Ovary (tissue), 3 donors: Measurements from ENCODE around the gene HSP90AB1.

Experiments used
- CTCF ChIP-seq, 3 donors: fragments of 450-650 bp in 2 of 3; fragments of 200-600 bp in 1 of 3; IDR thresholded peaks; one replicate each; pipeline versions ENCODE4 v1.5.1 to v1.8.0; 2016 to 2022; ENCODE audit warnings: antibody characterized with exemption in 3 of 3, mild to moderate bottlenecking in 1 of 3
- POLR2A ChIP-seq: fragments of 450-650 bp; IDR thresholded peaks from one replicate; pipeline ENCODE4 v1.6.1; 2017; ENCODE audit warnings: antibody characterized with exemption, mild to moderate bottlenecking, moderate library complexity
- donor health status: DM: no; HTN: no; CAD: no.

DNA sequence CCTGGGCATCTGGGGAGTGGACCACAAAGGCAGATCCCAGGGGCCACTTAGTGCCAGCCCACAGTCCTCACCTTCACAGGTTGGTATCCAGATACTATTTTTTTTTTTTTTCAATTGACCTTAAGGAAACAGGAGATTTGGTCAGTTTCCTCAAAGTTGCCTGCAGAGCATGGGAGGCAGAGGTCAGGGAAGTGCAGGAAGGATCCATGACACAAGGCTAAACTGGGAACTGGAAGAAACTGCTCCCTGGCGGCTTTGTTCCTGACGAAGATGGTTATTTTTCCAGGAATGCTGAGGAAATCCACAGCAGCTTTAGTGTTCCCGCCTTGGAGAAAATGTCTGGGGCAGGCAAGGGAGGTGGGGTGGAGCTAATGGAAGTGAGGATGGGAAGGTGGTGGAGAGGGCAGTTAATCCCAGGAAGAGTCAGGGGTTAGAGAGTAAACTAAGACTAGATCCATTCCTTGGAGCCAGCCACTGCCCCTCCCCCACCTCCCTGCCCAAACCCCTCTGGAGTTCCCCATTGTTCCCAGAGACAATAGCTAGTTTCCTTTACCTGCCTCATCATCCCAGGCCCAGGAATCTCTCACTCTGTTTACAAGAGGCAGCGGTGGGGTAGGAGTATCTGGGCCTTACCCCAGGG is 44.4 kb upstream of the HSP90AB1 start:
- TF ChIP-seq POLR2A = no peak
- no peak for TF ChIP-seq CTCF (IDR thresholded peaks at IDR 0.05)
